PC-3 (cell line): ENCODE results near the gene CCDC102A. TPM values are rescaled to one million over a fixed set of nuclear protein-coding genes. Genes with fewer than 3 reads are reported as not detected.

Experiments used
- ATAC-seq: fragments of 200-7000 bp; cut with Tn5 transposase; 2 replicates; pipeline ENCODE4 v1.9.1; 2020; ENCODE audit warnings: mild to moderate bottlenecking, moderate library complexity
- BruUV-seq: library from RNA; stranded (reverse); fragments of 400-500 nt; replicated peaks from 2 replicates; lab custom pipeline; 2021; lab: Mats Ljungman, UMichigan
- CTCF ChIA-PET: fragments of 300-600 bp; sonication (Branson Sonifier 250); formaldehyde crosslinking; loops from one replicate; lab custom pipeline; 2022; ENCODE audit warnings: antibody characterized with exemption; lab: Charles Lee
- POLR2A ChIA-PET: fragments of 300-600 bp; sonication (Branson Sonifier 250); formaldehyde crosslinking; loops from one replicate; lab custom pipeline; 2022; ENCODE audit warnings: antibody characterized with exemption; ENCODE audit not compliant: unreplicated experiment; lab: Charles Lee
- DNase-seq: peaks from one replicate; pipeline ENCODE4 v3.0.0-alpha.2; 2015
- H2AFZ ChIP-seq: fragments of 300-600 bp; sonication (generic); 2 replicates; pipeline ENCODE4 v1.6.0; 2016; ENCODE audit warnings: antibody characterized with exemption, low read length
- H3F3A ChIP-seq: fragments of 300-600 bp; sonication (generic); one replicate; pipeline ENCODE4 v1.6.0; 2017; ENCODE audit warnings: antibody characterized with exemption, low read length, control low read depth, mild to moderate bottlenecking; ENCODE audit not compliant: unreplicated experiment
- H3K27ac ChIP-seq: fragments of 300-600 bp; sonication (generic); 2 replicates; pipeline ENCODE4 v1.5.1; 2016; ENCODE audit warnings: mild to moderate bottlenecking, low read length
- H3K27me3 ChIP-seq: fragments of 300-600 bp; sonication (generic); 2 replicates; pipeline ENCODE4 v1.6.1; 2016; ENCODE audit warnings: low read length, mixed read lengths
- H3K36me3 ChIP-seq: fragments of 300-600 bp; sonication (generic); 2 replicates; pipeline ENCODE4 v1.6.1; 2016; ENCODE audit warnings: low read depth, mixed run types, low read length, mixed read lengths
- H3K4me1 ChIP-seq: fragments of 300-600 bp; sonication (generic); 2 replicates; pipeline ENCODE4 v1.5.1; 2016; ENCODE audit warnings: low read length; ENCODE audit not compliant: insufficient read depth
- H3K4me2 ChIP-seq: fragments of 300-600 bp; sonication (generic); 2 replicates; pipeline ENCODE4 v1.6.0; 2016; ENCODE audit warnings: low read length
- H3K4me3 ChIP-seq: fragments of 300-600 bp; sonication (generic); 2 replicates; pipeline ENCODE4 v1.5.1; 2016; ENCODE audit warnings: mild to moderate bottlenecking, low read length, mixed read lengths
- H3K79me2 ChIP-seq: fragments of 300-600 bp; sonication (generic); 2 replicates; pipeline ENCODE4 v1.6.1; 2017; ENCODE audit warnings: low read length, mixed read lengths
- H3K9ac ChIP-seq: fragments of 300-600 bp; sonication (generic); 2 replicates; pipeline ENCODE4 v1.6.0; 2016; ENCODE audit warnings: mild to moderate bottlenecking, low read length
- H3K9me2 ChIP-seq: fragments of 300-600 bp; sonication (generic); replicated peaks from 2 replicates; pipeline ENCODE4 v1.6.1; 2016; ENCODE audit warnings: mixed run types, low read length, mixed read lengths
- H3K9me3 ChIP-seq: fragments of 300-600 bp; sonication (generic); 2 replicates; pipeline ENCODE4 v1.6.1; 2016; ENCODE audit warnings: low read length, mixed read lengths
- H4K20me1 ChIP-seq: fragments of 300-600 bp; sonication (generic); 2 replicates; pipeline ENCODE4 v1.6.1; 2016; ENCODE audit warnings: low read length, mixed read lengths
- CTCF ChIP-seq: fragments of 300-600 bp; sonication (generic); conservative IDR thresholded peaks from 2 replicates; pipeline ENCODE4 v1.5.1; 2017; ENCODE audit warnings: antibody characterized with exemption, low read depth, mild to moderate bottlenecking, low read length
- EZH2 ChIP-seq: fragments of 300-600 bp; sonication (generic); IDR thresholded peaks from one replicate; pipeline ENCODE4 v1.6.1; 2017; ENCODE audit warnings: antibody characterized with exemption, mild to moderate bottlenecking, low read length; ENCODE audit not compliant: unreplicated experiment
- EZH2phosphoT487 ChIP-seq: fragments of 300-600 bp; sonication (generic); IDR thresholded peaks from 2 replicates; pipeline ENCODE4 v1.6.1; 2018; ENCODE audit warnings: mild to moderate bottlenecking, antibody characterized with exemption, low read length, borderline replicate concordance
- intact Hi-C: fragments of 100-400 bp; cut with micrococcal nuclease; formaldehyde crosslinking; loops from 2 replicates; pipeline ENCODE4 v1.9.0; 2023
- total RNA-seq: library from RNA; depleted of rRNA; stranded (reverse); fragments of >200 nt; gene quantifications from 2 replicates; pipeline ENCODE4 v1.2.3, GENCODE V29; 2014

Gene CCDC102A
- total RNA-seq, 1 experiment from 2014 or later, result 12.7 TPM

- H4K20me1 ChIP-seq, result no peaks in the 10 kb centered on the region
- TF ChIP-seq EZH2phosphoT487 (no peak), EZH2 (no peak)
- no peaks in the 10 kb centered on the region for H3K9me3 ChIP-seq
- ChIA-PET CTCF (no interaction called here), POLR2A (no interaction called here)
- peaks cover 12% of the 10 kb centered on the region for H3K4me1 ChIP-seq
- no peaks in the 10 kb centered on the region for H3K9me2 ChIP-seq
- H3K36me3 ChIP-seq, result no peaks in the 10 kb centered on the region
- no peak overlapping the region for H3K9ac ChIP-seq
- no peak overlapping the region for H3K27ac ChIP-seq
- H3K79me2 ChIP-seq, result no peaks in the 10 kb centered on the region
- no TSS peak for BruUV-seq
- no peak overlapping the region for H3K4me2 ChIP-seq
- ATAC-seq, result no peak
- no peak overlapping the region for H2AFZ ChIP-seq
- H3K4me3 ChIP-seq, result no peak overlapping the region
- intact Hi-C loops, result no loop called here
- H3K27me3 ChIP-seq, result no peaks in the 10 kb centered on the region
- DNase-seq, result no peak
- no peaks in the 10 kb centered on the region for H3F3A ChIP-seq
Measured at GRCh38 chr16:57534337-57534880, 2.0 kb downstream of the CCDC102A start.

- BruUV-seq, result no TSS peak
- TF ChIP-seq EZH2 (no peak), CTCF (no peak), EZH2phosphoT487 (no peak)
- no peak overlapping the region for H3K4me2 ChIP-seq
- no peaks in the 10 kb centered on the region for H4K20me1 ChIP-seq
- H2AFZ ChIP-seq, result no peak overlapping the region
- ChIA-PET POLR2A (no interaction called here), CTCF (no interaction called here)
- H3K9me3 ChIP-seq, result no peaks in the 10 kb centered on the region
- intact Hi-C loops, result no loop called here
- no peaks in the 10 kb centered on the region for H3K27me3 ChIP-seq
- H3K4me1 ChIP-seq, result peaks cover 12% of the 10 kb centered on the region
- H3K79me2 ChIP-seq, result no peaks in the 10 kb centered on the region
- no peak for ATAC-seq
- no peaks in the 10 kb centered on the region for H3K36me3 ChIP-seq
- no peaks in the 10 kb centered on the region for H3F3A ChIP-seq
- H3K27ac ChIP-seq, result no peak overlapping the region
- DNase-seq, result no peak
- no peak overlapping the region for H3K9ac ChIP-seq
- no peak overlapping the region for H3K4me3 ChIP-seq
- no peaks in the 10 kb centered on the region for H3K9me2 ChIP-seq
Measured at GRCh38 chr16:57533431-57534336, 2.7 kb downstream of the CCDC102A start.

- Histone ChIP-seq H3K27ac (no peak overlapping the region), H3K9me2 (no peaks in the 10 kb centered on the region), H3K79me2 (no peaks in the 10 kb centered on the region), H3F3A (no peaks in the 10 kb centered on the region), H3K4me3 (no peak overlapping the region), H3K27me3 (no peaks in the 10 kb centered on the region), H4K20me1 (no peaks in the 10 kb centered on the region), H3K36me3 (no peaks in the 10 kb centered on the region), H3K4me2 (no peak overlapping the region), H3K9ac (no peak overlapping the region), H3K9me3 (no peaks in the 10 kb centered on the region), H3K4me1 (peaks cover 12% of the 10 kb centered on the region), H2AFZ (no peak overlapping the region)
- ChIA-PET CTCF (no interaction called here), POLR2A (no interaction called here)
- ATAC-seq, result no peak
- TF ChIP-seq CTCF, result no peak
- no peak for TF ChIP-seq EZH2
- no peak for TF ChIP-seq EZH2phosphoT487
- no TSS peak for BruUV-seq
- intact Hi-C loops, result no loop called here
- no peak for DNase-seq
Measured at GRCh38 chr16:57532266-57532625, 4.1 kb downstream of the CCDC102A start.
